HEK293 (cell line): Measurements from ENCODE around the gene ST6GAL1.
"Not testable (repeated sequence)": the region's sequence is repeated elsewhere in the genome, so short reads cannot be mapped to it uniquely, and the experiment has no call there.

Source experiments
- CTCF ChIP-seq: fragments of 450-650 bp; formaldehyde crosslinking; IDR thresholded peaks from 2 replicates; pipeline ENCODE4 v1.5.1; 2016; ENCODE audit warnings: missing biosample characterization, missing genetic modification characterization
- PRDM1 ChIP-seq: fragments of 450-650 bp; formaldehyde crosslinking; IDR thresholded peaks from 2 replicates; pipeline ENCODE4; 2016; ENCODE audit warnings: missing biosample characterization, missing genetic modification characterization

- not testable (repeated sequence) for TF ChIP-seq PRDM1; CTCF (tag by site-specific recombination)
Observed at GRCh38 chr3:186907075-186907474, 23.3 kb upstream of the ST6GAL1 start.
